ENCODE measurements around the gene SELENOI. TPM values are rescaled to one million over a fixed set of nuclear protein-coding genes. Genes with fewer than 3 reads are reported as not detected.

Gene SELENOI
- total and polyA plus RNA-seq, 10 of the 15 experiments (the other 5 are each of a cell fraction or from before 2014, with no cell fraction given): 5.2 to 31.4 (median 17.4) TPM

DNA sequence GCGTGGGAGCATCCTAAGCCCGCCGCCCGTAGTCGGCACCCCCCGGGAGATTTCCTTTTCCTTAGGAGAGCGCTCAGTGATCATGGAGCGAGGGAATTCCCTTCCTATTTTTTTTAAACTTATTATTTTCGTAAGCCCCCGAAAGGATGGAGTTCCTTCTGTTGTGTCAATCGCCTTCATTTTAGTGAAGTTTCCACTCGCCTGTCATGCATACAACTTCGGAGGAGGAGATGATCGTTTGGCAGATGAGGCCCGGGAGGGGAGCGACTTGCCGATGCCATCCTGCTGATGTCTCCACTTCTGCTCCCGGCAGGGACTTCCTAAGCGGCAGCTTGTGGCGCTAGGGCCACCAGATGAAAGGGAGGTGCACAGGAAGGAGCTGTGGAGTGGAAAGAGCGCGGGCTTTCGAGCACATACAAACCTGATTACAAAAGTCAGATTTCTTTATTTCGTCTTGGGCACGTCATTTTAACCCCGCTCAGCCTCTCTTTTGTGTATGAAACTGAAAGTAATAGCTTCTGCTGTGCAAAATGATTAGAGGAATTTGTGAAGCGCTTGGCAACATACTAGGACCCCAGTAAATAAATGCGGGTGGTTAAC is 611 bp downstream of the SELENOI start, which contains the start of gene ADGRF3 (continued):
- TF ChIP-seq, protein P1, sequence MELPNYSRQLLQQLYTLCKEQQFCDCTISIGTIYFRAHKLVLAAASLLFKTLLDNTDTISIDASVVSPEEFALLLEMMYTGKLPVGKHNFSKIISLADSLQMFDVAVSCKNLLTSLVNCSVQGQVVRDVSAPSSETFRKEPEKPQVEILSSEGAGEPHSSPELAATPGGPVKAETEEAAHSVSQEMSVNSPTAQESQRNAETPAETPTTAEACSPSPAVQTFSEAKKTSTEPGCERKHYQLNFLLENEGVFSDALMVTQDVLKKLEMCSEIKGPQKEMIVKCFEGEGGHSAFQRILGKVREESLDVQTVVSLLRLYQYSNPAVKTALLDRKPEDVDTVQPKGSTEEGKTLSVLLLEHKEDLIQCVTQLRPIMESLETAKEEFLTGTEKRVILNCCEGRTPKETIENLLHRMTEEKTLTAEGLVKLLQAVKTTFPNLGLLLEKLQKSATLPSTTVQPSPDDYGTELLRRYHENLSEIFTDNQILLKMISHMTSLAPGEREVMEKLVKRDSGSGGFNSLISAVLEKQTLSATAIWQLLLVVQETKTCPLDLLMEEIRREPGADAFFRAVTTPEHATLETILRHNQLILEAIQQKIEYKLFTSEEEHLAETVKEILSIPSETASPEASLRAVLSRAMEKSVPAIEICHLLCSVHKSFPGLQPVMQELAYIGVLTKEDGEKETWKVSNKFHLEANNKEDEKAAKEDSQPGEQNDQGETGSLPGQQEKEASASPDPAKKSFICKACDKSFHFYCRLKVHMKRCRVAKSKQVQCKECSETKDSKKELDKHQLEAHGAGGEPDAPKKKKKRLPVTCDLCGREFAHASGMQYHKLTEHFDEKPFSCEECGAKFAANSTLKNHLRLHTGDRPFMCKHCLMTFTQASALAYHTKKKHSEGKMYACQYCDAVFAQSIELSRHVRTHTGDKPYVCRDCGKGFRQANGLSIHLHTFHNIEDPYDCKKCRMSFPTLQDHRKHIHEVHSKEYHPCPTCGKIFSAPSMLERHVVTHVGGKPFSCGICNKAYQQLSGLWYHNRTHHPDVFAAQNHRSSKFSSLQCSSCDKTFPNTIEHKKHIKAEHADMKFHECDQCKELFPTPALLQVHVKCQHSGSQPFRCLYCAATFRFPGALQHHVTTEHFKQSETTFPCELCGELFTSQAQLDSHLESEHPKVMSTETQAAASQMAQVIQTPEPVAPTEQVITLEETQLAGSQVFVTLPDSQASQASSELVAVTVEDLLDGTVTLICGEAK (IDR thresholded peaks at IDR 0.05; ENCODE audit: borderline replicate concordance): no peak; the same call in 1 of the 2 replicates
- TF ChIP-seq ZNF622 (IDR thresholded peaks at IDR 0.05): no peak
- TF ChIP-seq STAT1 (conservative IDR thresholded peaks at IDR 0.05): no peak
- no peak for TF ChIP-seq SPI1 (IDR thresholded peaks at IDR 0.05; ENCODE audit: borderline replicate concordance, insufficient read depth, low read depth, low read length)
- TF ChIP-seq, protein P2, sequence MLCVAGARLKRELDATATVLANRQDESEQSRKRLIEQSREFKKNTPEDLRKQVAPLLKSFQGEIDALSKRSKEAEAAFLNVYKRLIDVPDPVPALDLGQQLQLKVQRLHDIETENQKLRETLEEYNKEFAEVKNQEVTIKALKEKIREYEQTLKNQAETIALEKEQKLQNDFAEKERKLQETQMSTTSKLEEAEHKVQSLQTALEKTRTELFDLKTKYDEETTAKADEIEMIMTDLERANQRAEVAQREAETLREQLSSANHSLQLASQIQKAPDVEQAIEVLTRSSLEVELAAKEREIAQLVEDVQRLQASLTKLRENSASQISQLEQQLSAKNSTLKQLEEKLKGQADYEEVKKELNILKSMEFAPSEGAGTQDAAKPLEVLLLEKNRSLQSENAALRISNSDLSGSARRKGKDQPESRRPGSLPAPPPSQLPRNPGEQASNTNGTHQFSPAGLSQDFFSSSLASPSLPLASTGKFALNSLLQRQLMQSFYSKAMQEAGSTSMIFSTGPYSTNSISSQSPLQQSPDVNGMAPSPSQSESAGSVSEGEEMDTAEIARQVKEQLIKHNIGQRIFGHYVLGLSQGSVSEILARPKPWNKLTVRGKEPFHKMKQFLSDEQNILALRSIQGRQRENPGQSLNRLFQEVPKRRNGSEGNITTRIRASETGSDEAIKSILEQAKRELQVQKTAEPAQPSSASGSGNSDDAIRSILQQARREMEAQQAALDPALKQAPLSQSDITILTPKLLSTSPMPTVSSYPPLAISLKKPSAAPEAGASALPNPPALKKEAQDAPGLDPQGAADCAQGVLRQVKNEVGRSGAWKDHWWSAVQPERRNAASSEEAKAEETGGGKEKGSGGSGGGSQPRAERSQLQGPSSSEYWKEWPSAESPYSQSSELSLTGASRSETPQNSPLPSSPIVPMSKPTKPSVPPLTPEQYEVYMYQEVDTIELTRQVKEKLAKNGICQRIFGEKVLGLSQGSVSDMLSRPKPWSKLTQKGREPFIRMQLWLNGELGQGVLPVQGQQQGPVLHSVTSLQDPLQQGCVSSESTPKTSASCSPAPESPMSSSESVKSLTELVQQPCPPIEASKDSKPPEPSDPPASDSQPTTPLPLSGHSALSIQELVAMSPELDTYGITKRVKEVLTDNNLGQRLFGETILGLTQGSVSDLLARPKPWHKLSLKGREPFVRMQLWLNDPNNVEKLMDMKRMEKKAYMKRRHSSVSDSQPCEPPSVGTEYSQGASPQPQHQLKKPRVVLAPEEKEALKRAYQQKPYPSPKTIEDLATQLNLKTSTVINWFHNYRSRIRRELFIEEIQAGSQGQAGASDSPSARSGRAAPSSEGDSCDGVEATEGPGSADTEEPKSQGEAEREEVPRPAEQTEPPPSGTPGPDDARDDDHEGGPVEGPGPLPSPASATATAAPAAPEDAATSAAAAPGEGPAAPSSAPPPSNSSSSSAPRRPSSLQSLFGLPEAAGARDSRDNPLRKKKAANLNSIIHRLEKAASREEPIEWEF (IDR thresholded peaks at IDR 0.05; ENCODE audit: insufficient replicate concordance, low read depth, low read length): no peak
- TF ChIP-seq EED (IDR thresholded peaks at IDR 0.05; ENCODE audit: low read depth): no peak
- 0 out of 2 replicates have a peak, but pooled peaks have one; percentile 31 for TF ChIP-seq ASH2L (IDR thresholded peaks at IDR 0.05; ENCODE audit: borderline replicate concordance, low read depth)
- peak; percentile 39; the same call in 1 of the 2 replicates for TF ChIP-seq ATF7 (IDR thresholded peaks at IDR 0.05; ENCODE audit: low read depth)
- no peak for TF ChIP-seq ZZZ3 (IDR thresholded peaks at IDR 0.05; ENCODE audit: control insufficient read depth, insufficient read length, low read depth)
- peak; percentile 76 for TF ChIP-seq CREM (IDR thresholded peaks at IDR 0.05; ENCODE audit: low read depth)
- no peak for TF ChIP-seq SMAD5 (IDR thresholded peaks at IDR 0.05; ENCODE audit: low read depth)
- no peak for TF ChIP-seq BACH1 (IDR thresholded peaks at IDR 0.05; ENCODE audit: borderline replicate concordance)
- TF ChIP-seq KDM1A (IDR thresholded peaks at IDR 0.05; ENCODE audit: borderline replicate concordance): no peak
- 0 out of 2 replicates have a peak, but pooled peaks have one; percentile 1 for TF ChIP-seq LARP7 (IDR thresholded peaks at IDR 0.05)
- no peak for TF ChIP-seq TCF7 (IDR thresholded peaks at IDR 0.05; ENCODE audit: borderline replicate concordance)
- TF ChIP-seq BHLHE40 (IDR thresholded peaks at IDR 0.05; ENCODE audit: borderline replicate concordance in 1 of 2, low read depth in 2 of 2, low read length in 1 of 2): no peak
- TF ChIP-seq, protein P3, sequence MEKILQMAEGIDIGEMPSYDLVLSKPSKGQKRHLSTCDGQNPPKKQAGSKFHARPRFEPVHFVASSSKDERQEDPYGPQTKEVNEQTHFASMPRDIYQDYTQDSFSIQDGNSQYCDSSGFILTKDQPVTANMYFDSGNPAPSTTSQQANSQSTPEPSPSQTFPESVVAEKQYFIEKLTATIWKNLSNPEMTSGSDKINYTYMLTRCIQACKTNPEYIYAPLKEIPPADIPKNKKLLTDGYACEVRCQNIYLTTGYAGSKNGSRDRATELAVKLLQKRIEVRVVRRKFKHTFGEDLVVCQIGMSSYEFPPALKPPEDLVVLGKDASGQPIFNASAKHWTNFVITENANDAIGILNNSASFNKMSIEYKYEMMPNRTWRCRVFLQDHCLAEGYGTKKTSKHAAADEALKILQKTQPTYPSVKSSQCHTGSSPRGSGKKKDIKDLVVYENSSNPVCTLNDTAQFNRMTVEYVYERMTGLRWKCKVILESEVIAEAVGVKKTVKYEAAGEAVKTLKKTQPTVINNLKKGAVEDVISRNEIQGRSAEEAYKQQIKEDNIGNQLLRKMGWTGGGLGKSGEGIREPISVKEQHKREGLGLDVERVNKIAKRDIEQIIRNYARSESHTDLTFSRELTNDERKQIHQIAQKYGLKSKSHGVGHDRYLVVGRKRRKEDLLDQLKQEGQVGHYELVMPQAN (conservative IDR thresholded peaks at IDR 0.05): no peak; the same call in 1 of the 2 replicates
- TF ChIP-seq, protein P4, sequence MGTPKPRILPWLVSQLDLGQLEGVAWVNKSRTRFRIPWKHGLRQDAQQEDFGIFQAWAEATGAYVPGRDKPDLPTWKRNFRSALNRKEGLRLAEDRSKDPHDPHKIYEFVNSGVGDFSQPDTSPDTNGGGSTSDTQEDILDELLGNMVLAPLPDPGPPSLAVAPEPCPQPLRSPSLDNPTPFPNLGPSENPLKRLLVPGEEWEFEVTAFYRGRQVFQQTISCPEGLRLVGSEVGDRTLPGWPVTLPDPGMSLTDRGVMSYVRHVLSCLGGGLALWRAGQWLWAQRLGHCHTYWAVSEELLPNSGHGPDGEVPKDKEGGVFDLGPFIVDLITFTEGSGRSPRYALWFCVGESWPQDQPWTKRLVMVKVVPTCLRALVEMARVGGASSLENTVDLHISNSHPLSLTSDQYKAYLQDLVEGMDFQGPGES (IDR thresholded peaks at IDR 0.05): no peak
